Mucosa of descending colon (tissue), 3 donors: ENCODE data around the gene NOS1. TPM values are rescaled to one million over a fixed set of nuclear protein-coding genes. Genes with fewer than 3 reads are reported as not detected.
"Not testable (repeated sequence)": the region's sequence is repeated elsewhere in the genome, so short reads cannot be mapped to it uniquely, and the experiment has no call there.

ENCODE experiments used
- ATAC-seq: fragments of 200-7000 bp; cut with Tn5 transposase; one replicate; pipeline ENCODE4 v1.9.1; 2020; ENCODE audit warnings: mild to moderate bottlenecking, moderate library complexity
- DNase-seq, 3 donors: peaks; one replicate each; pipeline ENCODE4 v3.0.0-alpha.2; 2020
- H3K36me3 ChIP-seq: fragments of 200-600 bp; one replicate; pipeline ENCODE4 v1.8.0; 2021; ENCODE audit warnings: low read depth, mild to moderate bottlenecking
- H3K4me1 ChIP-seq: fragments of 200-600 bp; one replicate; pipeline ENCODE4 v1.8.0; 2021; ENCODE audit warnings: low read depth, mild to moderate bottlenecking
- H3K4me3 ChIP-seq: fragments of 200-600 bp; one replicate; pipeline ENCODE4 v1.8.0; 2021; ENCODE audit warnings: mild to moderate bottlenecking
- H3K9me3 ChIP-seq: fragments of 200-600 bp; one replicate; pipeline ENCODE4 v1.8.0; 2021; ENCODE audit warnings: mild to moderate bottlenecking
- intact Hi-C, 2 donors: fragments of 100-400 bp; cut with DNase I in 1 of 2; cut with micrococcal nuclease in 1 of 2; formaldehyde crosslinking; loops; one replicate each; pipeline versions ENCODE4 v1.11.0 to v1.11.1; 2022; cut with DNase I, micrococcal nuclease
- total RNA-seq, 3 donors: library from RNA; stranded (reverse); fragmentation: NEBNext Ultra II Directional in 2 of 3; extraction: Animal tissue kit (Norgen Biotek cat#: 25700) in 2 of 3; gene quantifications; one replicate each; pipeline versions ENCODE4 v1.2.1 to v1.2.4, GENCODE V29; 2021 to 2023
- TF ChIP-seq, protein P1 (sequence below): fragments of 200-600 bp; IDR thresholded peaks from one replicate; pipeline ENCODE4 v1.8.0; 2022; ENCODE audit warnings: antibody characterized with exemption, mild to moderate bottlenecking
- donor health status: DM: no; HTN: no; CAD: no; lungs with moderate emphysema.
- donor health status: DM: no; HTN: no; CAD: no.
- donor health status: DM: no; HTN: yes; CAD: no.

NOS1 gene
- total RNA-seq, 3 donors from 2014 or later = 0.09 to 11.0 (median 0.29) TPM

DNA sequence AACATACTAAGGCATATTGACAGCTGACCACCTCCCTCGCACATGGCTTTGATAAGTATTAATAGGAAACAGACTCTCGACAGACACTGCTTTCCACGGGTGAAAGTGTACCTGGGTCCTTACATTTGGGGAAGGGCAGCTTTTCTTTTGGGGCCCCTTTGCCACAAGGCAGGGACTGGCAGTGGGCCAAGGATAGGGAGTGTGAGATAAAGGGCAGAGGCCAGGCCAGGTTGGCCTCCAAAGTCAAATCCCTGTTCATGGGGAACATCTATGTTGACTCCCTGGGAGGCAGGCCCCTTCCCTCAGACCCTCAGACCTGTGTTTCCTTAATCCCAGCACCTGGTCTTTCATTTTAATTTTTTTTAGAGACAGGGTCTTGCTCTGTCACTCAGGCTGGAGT, 151.8 kb downstream of the NOS1 start:
- Histone ChIP-seq H3K9me3 (no peaks in the 10 kb centered on the region), H3K36me3 (no peaks in the 10 kb centered on the region), H3K4me1 (no peaks in the 10 kb centered on the region), H3K4me3 (no peak overlapping the region)
- intact Hi-C loops = loop anchor here (10.0 kb wide), 2 partner anchors 625 to 645 kb away; no protein-coding TSS in a partner anchor
- ATAC-seq (no peak), DNase-seq (no peak)
- TF ChIP-seq, protein P1, sequence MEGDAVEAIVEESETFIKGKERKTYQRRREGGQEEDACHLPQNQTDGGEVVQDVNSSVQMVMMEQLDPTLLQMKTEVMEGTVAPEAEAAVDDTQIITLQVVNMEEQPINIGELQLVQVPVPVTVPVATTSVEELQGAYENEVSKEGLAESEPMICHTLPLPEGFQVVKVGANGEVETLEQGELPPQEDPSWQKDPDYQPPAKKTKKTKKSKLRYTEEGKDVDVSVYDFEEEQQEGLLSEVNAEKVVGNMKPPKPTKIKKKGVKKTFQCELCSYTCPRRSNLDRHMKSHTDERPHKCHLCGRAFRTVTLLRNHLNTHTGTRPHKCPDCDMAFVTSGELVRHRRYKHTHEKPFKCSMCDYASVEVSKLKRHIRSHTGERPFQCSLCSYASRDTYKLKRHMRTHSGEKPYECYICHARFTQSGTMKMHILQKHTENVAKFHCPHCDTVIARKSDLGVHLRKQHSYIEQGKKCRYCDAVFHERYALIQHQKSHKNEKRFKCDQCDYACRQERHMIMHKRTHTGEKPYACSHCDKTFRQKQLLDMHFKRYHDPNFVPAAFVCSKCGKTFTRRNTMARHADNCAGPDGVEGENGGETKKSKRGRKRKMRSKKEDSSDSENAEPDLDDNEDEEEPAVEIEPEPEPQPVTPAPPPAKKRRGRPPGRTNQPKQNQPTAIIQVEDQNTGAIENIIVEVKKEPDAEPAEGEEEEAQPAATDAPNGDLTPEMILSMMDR = no peak

DNA sequence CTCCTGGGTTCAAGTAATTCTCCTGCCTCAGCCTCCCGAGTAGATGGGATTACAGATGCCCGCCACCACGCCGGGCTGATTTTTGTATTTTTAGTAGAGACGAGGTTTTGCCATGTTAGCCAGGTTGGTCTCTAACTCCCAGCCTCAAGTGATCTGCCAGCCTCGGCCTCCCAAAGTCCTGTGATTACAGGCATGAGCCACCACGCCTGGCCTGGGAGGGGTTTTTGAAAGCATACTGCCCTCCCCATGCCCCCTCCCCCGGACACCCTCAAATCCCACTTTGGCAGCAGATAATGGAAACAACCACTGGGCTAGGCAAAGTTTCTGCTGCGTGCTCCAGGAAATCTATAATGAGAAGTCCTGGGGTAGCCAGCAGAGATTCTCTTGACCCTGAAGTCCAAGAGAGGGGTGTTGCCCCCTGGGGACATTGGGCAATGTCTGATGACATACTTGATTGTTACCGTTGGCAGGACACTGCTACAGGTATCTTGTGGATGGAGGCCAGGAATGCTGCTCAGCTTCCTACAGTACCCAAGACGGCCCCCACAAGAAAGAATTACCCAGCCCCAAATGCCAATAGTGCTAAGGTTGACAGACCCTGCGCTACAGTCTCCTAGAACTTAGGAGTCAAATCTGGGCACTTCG, 152.5 kb downstream of the NOS1 start:
- intact Hi-C loops = no loop called here
- H3K9me3 ChIP-seq = no peaks in the 10 kb centered on the region
- TF ChIP-seq, protein P1 = no peak
- no peak for DNase-seq
- H3K36me3 ChIP-seq = no peaks in the 10 kb centered on the region
- H3K4me3 ChIP-seq = no peak overlapping the region
- no peak for ATAC-seq
- H3K4me1 ChIP-seq = no peaks in the 10 kb centered on the region

DNA sequence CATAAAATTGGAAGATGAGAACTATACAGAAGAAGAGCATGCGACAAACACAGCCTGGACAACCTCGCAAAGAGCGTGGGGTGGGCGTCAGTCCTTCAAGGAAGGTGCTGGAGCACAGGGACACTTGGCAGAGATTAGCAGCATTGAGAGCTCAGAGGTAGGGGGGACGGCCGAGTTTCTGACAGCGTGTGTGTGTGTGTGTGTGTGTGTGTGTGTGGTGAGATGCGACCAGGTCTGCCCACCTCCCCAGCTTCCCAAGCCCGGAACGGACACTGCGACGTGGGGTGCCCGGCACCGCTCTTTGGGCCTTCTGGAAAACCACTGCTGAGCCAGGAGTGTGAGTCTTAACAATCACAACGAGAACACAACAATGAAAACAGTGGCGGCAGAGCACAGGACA, 153.2 kb downstream of the NOS1 start:
- no peak for ATAC-seq
- Histone ChIP-seq H3K4me3 (no peak overlapping the region), H3K9me3 (no peaks in the 10 kb centered on the region), H3K4me1 (no peaks in the 10 kb centered on the region), H3K36me3 (no peaks in the 10 kb centered on the region)
- no peak for DNase-seq
- intact Hi-C loops = no loop called here
- TF ChIP-seq, protein P1 = no peak

DNA sequence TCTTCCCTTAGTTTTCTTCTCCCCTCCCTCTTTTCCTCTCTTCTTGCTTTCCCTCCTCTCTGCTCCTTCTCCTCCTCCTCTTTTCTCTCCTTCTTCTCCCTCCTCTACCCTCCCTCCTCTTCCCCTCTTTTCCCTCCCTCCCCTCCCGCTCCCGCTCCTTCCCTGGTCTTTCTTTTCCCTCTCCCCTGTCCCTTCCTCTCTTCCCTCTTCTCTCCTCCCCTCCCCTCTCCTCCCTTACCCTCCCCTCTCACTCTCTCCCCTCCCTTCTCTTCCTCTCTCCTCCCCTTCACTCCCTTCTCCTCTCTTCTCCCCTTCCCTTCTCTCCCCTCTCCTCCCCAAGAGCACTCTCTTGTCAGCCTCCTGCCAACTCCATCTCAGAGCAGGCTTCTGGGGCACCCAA, 153.8 kb downstream of the NOS1 start:
- intact Hi-C loops = no loop called here
- Histone ChIP-seq H3K9me3 (no peaks in the 10 kb centered on the region), H3K4me1 (no peaks in the 10 kb centered on the region), H3K4me3 (no peak overlapping the region), H3K36me3 (no peaks in the 10 kb centered on the region)
- ATAC-seq (no peak), DNase-seq (no peak)
- TF ChIP-seq, protein P1 = no peak

DNA sequence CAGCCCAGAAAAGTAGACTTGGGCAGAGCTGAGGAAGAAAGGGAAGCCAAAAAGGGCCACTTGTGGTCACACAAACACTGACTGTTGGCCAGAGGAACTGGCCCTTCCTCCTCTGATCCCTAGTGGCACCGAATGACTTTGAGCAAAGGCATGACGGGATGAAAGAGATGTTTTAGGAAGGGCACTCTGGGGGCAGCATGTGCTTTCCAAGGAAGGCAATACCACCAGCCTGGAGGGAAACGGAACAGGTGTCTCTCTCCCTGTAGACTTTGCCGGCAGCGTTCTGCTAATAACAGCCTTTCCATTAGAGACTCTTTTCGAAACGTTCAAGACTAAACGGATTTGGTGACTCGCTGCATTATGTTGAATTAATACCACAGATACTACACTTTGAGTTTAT, 158.9 kb downstream of the NOS1 start:
- ATAC-seq (no peak), DNase-seq (no peak)
- intact Hi-C loops = no loop called here
- no peaks in the 10 kb centered on the region for H3K4me1 ChIP-seq
- H3K9me3 ChIP-seq = no peaks in the 10 kb centered on the region
- TF ChIP-seq, protein P1 = no peak
- no peak overlapping the region for H3K4me3 ChIP-seq
- H3K36me3 ChIP-seq = no peaks in the 10 kb centered on the region

DNA sequence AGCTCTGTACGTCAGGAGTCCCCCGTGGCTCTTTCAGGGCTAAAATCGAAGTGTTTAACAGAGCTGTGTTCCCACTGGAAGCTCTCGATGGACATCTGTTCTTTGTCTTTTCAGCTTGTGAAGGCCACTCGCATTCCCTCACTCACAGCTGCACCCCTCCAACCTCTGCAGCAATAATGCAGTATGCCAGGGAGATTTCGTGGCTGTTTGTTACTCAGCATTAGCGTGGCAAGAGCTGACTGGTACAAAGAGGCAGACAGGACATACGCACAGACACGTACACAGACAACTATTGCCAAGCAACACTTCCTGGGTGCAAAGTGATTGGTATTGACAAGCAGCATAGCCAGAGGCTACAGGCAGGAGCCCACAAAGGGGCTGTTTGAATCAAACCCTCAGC, 159.4 kb downstream of the NOS1 start:
- intact Hi-C loops = no loop called here
- TF ChIP-seq, protein P1 = no peak
- DNase-seq = no peak
- Histone ChIP-seq H3K9me3 (no peaks in the 10 kb centered on the region), H3K4me3 (no peak overlapping the region), H3K4me1 (no peaks in the 10 kb centered on the region), H3K36me3 (no peaks in the 10 kb centered on the region)
- ATAC-seq = no peak

DNA sequence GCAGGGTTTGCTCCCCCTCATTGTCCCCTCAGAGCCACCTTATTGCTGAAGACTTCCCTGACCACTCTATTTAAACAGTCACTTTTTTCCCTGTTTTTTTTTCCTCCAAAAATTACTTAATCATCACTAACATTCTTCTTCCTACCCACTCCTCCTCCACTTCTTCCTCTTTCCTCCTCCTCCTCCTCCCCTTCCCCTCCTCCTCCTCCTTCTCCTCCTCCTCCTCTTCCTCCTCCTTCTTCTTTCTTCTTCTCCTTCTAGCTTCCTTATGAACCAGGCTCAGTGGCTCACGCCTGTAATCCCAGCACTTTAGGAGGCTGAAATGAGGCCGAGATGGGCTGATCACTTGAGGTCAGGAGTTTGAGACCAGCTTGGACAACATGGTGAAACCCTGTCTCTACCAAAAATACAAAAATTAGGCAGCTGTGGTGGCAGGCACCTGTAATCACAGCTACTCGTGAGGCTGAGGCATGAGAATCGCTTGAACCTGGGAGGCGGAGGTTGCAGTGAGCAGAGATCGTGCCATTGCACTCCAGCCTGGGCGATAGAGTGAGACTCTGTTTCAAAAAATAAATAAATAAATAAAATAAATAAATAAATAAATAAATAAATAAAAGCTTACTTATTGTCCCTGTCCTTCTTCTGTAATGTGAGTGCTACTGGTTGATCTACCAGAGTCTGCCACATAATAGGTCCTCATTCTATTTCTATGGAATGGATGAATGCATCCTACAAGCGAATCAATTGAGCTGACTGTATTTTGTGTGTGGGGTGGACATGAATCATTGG, 161.3 kb downstream of the NOS1 start:
- H3K4me3 ChIP-seq, ATAC-seq, intact Hi-C loops, H3K36me3 ChIP-seq, H3K4me1 ChIP-seq, H3K9me3 ChIP-seq, DNase-seq: not testable (repeated sequence)

DNA sequence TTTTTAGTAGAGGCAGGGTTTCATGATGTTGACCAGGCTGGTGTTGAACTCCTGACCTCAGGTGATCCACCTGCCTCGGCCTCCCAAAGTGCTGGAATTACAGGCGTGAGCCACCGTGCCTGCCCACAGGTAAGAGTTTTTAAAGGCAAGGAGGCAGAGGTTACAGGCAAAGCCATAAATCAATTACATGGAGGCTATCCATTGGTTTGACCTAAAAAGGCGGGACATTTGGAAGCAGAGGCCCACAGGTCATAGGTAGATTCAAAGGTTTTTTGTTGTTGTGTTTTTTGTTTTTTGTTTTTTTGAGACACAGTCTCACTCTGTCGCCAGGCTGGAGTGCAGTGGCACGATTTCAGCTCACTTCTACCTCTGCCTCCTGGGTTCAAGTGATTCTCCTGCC, 165.1 kb downstream of the NOS1 start:
- H3K36me3 ChIP-seq, DNase-seq, H3K4me3 ChIP-seq, ATAC-seq, H3K4me1 ChIP-seq, H3K9me3 ChIP-seq, intact Hi-C loops: not testable (repeated sequence)
